HL-60/S4 treated with retinoic acid at 250 ng/mL for 4 days and 3 days (cell line): ENCODE measurements around the gene RSPH1.
"Not testable (repeated sequence)": the region's sequence is repeated elsewhere in the genome, so short reads cannot be mapped to it uniquely, and the experiment has no call there.

Experiments
- in situ Hi-C: fragments of 300-500 bp; cut with MboI; formaldehyde crosslinking; loops from 2 replicates; pipeline ENCODE4 v1.7.0; 2022; ENCODE audit warnings: low sequenced_read_pairs

RSPH1 gene

GRCh38 chr21:42489991-42490390, 6.0 kb downstream of the RSPH1 start:
- in situ Hi-C loops, result no loop called here

GRCh38 chr21:42489006-42489563, 6.9 kb downstream of the RSPH1 start:
- in situ Hi-C loops, result no loop called here

GRCh38 chr21:42486531-42486930, 9.5 kb downstream of the RSPH1 start:
- in situ Hi-C loops, result no loop called here

- in situ Hi-C loops, result no loop called here
These were observed 10.0 kb downstream of the RSPH1 start for GRCh38 chr21:42486072-42486471.

GRCh38 chr21:42484966-42485365, 11.1 kb downstream of the RSPH1 start:
- in situ Hi-C loops, result no loop called here

GRCh38 chr21:42481169-42481568, 14.9 kb downstream of the RSPH1 start:
- in situ Hi-C loops, result no loop called here

- in situ Hi-C loops, result no loop called here
These were observed 15.3 kb downstream of the RSPH1 start for GRCh38 chr21:42480736-42481135.

GRCh38 chr21:42479582-42479981, 16.4 kb downstream of the RSPH1 start:
- in situ Hi-C loops, result no loop called here

GRCh38 chr21:42478504-42478903, 17.5 kb downstream of the RSPH1 start:
- in situ Hi-C loops, result no loop called here

GRCh38 chr21:42476388-42477331, 19.4 kb downstream of the RSPH1 start:
- in situ Hi-C loops, result no loop called here

GRCh38 chr21:42475526-42476387, 20.3 kb downstream of the RSPH1 start:
- in situ Hi-C loops, result no loop called here

GRCh38 chr21:42475036-42475435, 21.0 kb downstream of the RSPH1 start:
- in situ Hi-C loops, result no loop called here

- in situ Hi-C loops, result no loop called here
These were observed 21.8 kb downstream of the RSPH1 start for GRCh38 chr21:42474043-42474831.

- in situ Hi-C loops, result no loop called here
These were observed 22.5 kb downstream of the RSPH1 start for GRCh38 chr21:42473498-42474042.

GRCh38 chr21:42472521-42472920, 23.5 kb downstream of the RSPH1 start:
- in situ Hi-C loops, result no loop called here

- in situ Hi-C loops, result no loop called here
These were observed 24.2 kb downstream of the RSPH1 start for GRCh38 chr21:42471716-42472330.

- in situ Hi-C loops, result no loop called here
These were observed 24.8 kb downstream of the RSPH1 start for GRCh38 chr21:42471206-42471605.

GRCh38 chr21:42469726-42470125, 26.3 kb downstream of the RSPH1 start:
- in situ Hi-C loops, result not testable (repeated sequence)

- in situ Hi-C loops, result no loop called here
These were observed 26.8 kb downstream of the RSPH1 start for GRCh38 chr21:42469272-42469671.
